Measurements from ENCODE around the gene PCDHGB4. TPM values are rescaled to one million over a fixed set of nuclear protein-coding genes. Genes with fewer than 3 reads are reported as not detected.
"Not testable (repeated sequence)": the region's sequence is repeated elsewhere in the genome, so short reads cannot be mapped to it uniquely, and the experiment has no call there.

PCDHGB4 gene
- total RNA-seq, 1 donor from 2014 or later, result 4.7 TPM

DNA sequence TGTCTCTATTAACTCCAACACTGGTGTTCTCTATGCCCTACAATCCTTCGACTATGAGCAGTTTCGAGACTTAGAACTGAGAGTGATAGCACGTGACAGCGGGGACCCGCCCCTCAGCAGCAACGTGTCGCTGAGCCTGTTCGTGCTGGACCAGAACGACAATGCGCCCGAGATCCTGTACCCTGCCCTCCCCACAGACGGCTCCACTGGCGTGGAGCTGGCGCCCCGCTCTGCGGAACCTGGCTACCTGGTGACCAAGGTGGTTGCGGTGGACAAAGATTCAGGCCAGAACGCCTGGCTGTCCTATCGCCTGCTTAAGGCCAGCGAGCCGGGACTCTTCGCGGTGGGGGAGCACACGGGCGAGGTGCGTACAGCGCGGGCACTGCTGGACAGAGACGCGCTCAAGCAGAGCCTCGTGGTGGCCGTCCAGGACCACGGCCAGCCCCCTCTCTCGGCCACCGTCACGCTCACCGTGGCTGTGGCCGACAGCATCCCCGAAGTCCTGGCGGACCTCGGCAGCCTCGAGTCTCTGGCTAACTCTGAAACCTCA lies 35.3 kb downstream of the PCDHGB4 start:
- no peak overlapping the region for H3K27ac ChIP-seq (ENCODE audit: low read depth, low read length)
- H3K9ac ChIP-seq (ENCODE audit: low read depth in 1 of 3, low read length in 3 of 3), result no peak overlapping the region
- H3K4me1 ChIP-seq (ENCODE audit: control insufficient read depth in 3 of 3, insufficient read depth in 3 of 3, low read length in 3 of 3), result peaks cover 0 to 25% (median 19%) of the 10 kb centered on the region in 3 donors
- H3K27me3 ChIP-seq (ENCODE audit: control insufficient read depth in 3 of 3, insufficient read depth in 3 of 3, low read length in 3 of 3), result peaks cover 0 to 3% (median 2%) of the 10 kb centered on the region in 3 donors
- H3K4me3 ChIP-seq (ENCODE audit: low read length in 3 of 3), result peak overlapping the region in 2 of 3 donors; percentile 24 to 41
- H3K36me3 ChIP-seq (ENCODE audit: control insufficient read depth in 3 of 3, insufficient read depth in 3 of 3, low read length in 3 of 3), result peaks cover 9 to 25% (median 11%) of the 10 kb centered on the region in 3 donors
- H3K9me3 ChIP-seq (ENCODE audit: control insufficient read depth in 3 of 3, low read length in 3 of 3), result peaks cover 39 to 55% (median 47%) of the 10 kb centered on the region in 3 donors

DNA sequence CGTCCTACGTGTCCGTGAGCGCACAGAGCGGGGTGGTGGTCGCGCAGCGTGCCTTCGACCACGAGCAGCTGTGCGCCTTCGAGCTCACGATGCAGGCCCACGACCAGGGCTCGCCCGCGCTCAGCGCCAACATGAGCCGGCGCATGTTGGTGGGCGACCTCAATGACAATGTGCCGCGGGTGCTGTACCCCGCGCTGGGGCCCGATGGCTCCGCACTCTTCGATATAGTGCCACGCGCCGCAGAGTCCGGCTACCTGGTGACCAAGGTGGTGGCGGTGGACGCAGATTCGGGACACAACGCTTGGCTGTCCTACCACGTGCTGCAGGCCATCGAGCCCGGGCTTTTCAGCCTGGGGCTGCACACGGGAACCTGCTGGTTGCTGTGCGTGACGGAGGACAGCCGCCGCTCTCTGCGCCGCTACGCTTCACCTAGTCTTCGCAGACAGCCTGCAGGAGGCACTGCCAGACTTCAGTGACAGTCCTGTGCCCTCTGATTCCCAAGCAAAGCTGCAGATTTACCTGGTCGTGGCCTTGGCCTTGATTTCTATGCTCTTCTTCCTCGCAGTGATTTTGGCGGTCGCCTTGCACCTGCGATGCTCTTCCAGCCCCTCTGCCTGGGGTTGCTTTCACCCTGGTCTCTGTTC lies 40.4 kb downstream of the PCDHGB4 start:
- H3K27me3 ChIP-seq (ENCODE audit: control insufficient read depth in 3 of 3, insufficient read depth in 3 of 3, low read length in 3 of 3), result no peaks in the 10 kb centered on the region
- peaks cover 18 to 42% (median 29%) of the 10 kb centered on the region in 3 donors for H3K9me3 ChIP-seq (ENCODE audit: control insufficient read depth in 3 of 3, low read length in 3 of 3)
- no peak overlapping the region for H3K27ac ChIP-seq (ENCODE audit: low read depth, low read length)
- H3K4me3 ChIP-seq (ENCODE audit: low read length in 3 of 3), result peak overlapping the region in 2 of 3 donors; percentile 9
- peaks cover 7 to 16% (median 13%) of the 10 kb centered on the region in 3 donors for H3K36me3 ChIP-seq (ENCODE audit: control insufficient read depth in 3 of 3, insufficient read depth in 3 of 3, low read length in 3 of 3)
- no peak overlapping the region for H3K9ac ChIP-seq (ENCODE audit: low read depth in 1 of 3, low read length in 3 of 3)
- H3K4me1 ChIP-seq (ENCODE audit: control insufficient read depth in 3 of 3, insufficient read depth in 3 of 3, low read length in 3 of 3), result peaks cover 2 to 9% (median 4%) of the 10 kb centered on the region in 3 donors

DNA sequence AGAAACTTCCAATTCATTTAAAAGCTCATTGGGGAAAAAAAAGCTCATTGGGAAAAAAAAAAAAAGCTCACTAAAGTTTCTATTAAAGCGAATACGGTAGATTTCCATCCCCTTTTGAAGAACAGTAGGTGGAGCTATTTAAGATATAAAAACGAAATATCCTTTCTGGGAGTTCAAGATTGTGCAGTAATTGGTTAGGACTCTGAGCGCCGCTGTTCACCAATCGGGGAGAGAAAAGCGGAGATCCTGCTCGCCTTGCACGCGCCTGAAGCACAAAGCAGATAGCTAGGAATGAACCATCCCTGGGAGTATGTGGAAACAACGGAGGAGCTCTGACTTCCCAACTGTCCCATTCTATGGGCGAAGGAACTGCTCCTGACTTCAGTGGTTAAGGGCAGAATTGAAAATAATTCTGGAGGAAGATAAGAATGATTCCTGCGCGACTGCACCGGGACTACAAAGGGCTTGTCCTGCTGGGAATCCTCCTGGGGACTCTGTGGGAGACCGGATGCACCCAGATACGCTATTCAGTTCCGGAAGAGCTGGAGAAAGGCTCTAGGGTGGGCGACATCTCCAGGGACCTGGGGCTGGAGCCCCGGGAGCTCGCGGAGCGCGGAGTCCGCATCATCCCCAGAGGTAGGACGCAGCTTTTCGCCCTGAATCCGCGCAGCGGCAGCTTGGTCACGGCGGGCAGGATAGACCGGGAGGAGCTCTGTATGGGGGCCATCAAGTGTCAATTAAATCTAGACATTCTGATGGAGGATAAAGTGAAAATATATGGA lies 43.0 kb downstream of the PCDHGB4 start, which contains the start of gene PCDHGA12:
Gene PCDHGA12 (plus strand): TSS at position 176 of the 782 bp plus-strand sequence. CDS start 253 bp downstream, at position 429.
- Histone ChIP-seq H3K27me3 (ENCODE audit: control insufficient read depth in 3 of 3, insufficient read depth in 3 of 3, low read length in 3 of 3) (no peaks in the 10 kb centered on the region), H3K9me3 (ENCODE audit: control insufficient read depth in 3 of 3, low read length in 3 of 3) (peaks cover 15 to 37% (median 17%) of the 10 kb centered on the region in 3 donors), H3K4me1 (ENCODE audit: control insufficient read depth in 3 of 3, insufficient read depth in 3 of 3, low read length in 3 of 3) (peaks cover 2 to 8% (median 4%) of the 10 kb centered on the region in 3 donors), H3K36me3 (ENCODE audit: control insufficient read depth in 3 of 3, insufficient read depth in 3 of 3, low read length in 3 of 3) (peaks cover 7 to 16% (median 13%) of the 10 kb centered on the region in 3 donors), H3K9ac (ENCODE audit: low read depth in 1 of 3, low read length in 3 of 3) (peak within 1 kb of the TSS in 2 of 3 donors; percentile 43 to 51), H3K4me3 (ENCODE audit: low read length in 3 of 3) (peak within 1 kb of the TSS; percentile 54 to 78 (median 70)), H3K27ac (ENCODE audit: low read depth, low read length) (no peak within 1 kb of the TSS)

- Histone ChIP-seq H3K9me3 (ENCODE audit: control insufficient read depth in 3 of 3, low read length in 3 of 3) (peaks cover 10 to 34% (median 13%) of the 10 kb centered on the region in 3 donors), H3K9ac (ENCODE audit: low read depth in 1 of 3, low read length in 3 of 3) (peak overlapping the region in 1 of 3 donors; percentile 50), H3K36me3 (ENCODE audit: control insufficient read depth in 3 of 3, insufficient read depth in 3 of 3, low read length in 3 of 3) (peaks cover 7 to 13% (median 13%) of the 10 kb centered on the region in 3 donors), H3K27me3 (ENCODE audit: control insufficient read depth in 3 of 3, insufficient read depth in 3 of 3, low read length in 3 of 3) (no peaks in the 10 kb centered on the region), H3K4me1 (ENCODE audit: control insufficient read depth in 3 of 3, insufficient read depth in 3 of 3, low read length in 3 of 3) (peaks cover 2 to 8% (median 4%) of the 10 kb centered on the region in 3 donors), H3K4me3 (ENCODE audit: low read length in 3 of 3) (peak overlapping the region; percentile 54 to 78 (median 70)), H3K27ac (ENCODE audit: low read depth, low read length) (no peak overlapping the region)
Observed at GRCh38 chr5:141431286-141431685, 43.8 kb downstream of the PCDHGB4 start.

GRCh38 chr5:141432308-141432707 lies 44.8 kb downstream of the PCDHGB4 start:
- H3K27ac ChIP-seq (ENCODE audit: low read depth, low read length); H3K9ac ChIP-seq (ENCODE audit: low read depth in 1 of 3, low read length in 3 of 3); H3K4me1 ChIP-seq (ENCODE audit: control insufficient read depth in 3 of 3, insufficient read depth in 3 of 3, low read length in 3 of 3); H3K27me3 ChIP-seq (ENCODE audit: control insufficient read depth in 3 of 3, insufficient read depth in 3 of 3, low read length in 3 of 3): not testable (repeated sequence)
- Histone ChIP-seq H3K36me3 (ENCODE audit: control insufficient read depth in 3 of 3, insufficient read depth in 3 of 3, low read length in 3 of 3) (peaks cover 7 to 13% (median 11%) of the 10 kb centered on the region in 3 donors), H3K4me3 (ENCODE audit: low read length in 3 of 3) (peak overlapping the region; percentile 29 to 78 (median 51)), H3K9me3 (ENCODE audit: control insufficient read depth in 3 of 3, low read length in 3 of 3) (peaks cover 5 to 26% (median 10%) of the 10 kb centered on the region in 3 donors)

- H3K36me3 ChIP-seq (ENCODE audit: control insufficient read depth in 3 of 3, insufficient read depth in 3 of 3, low read length in 3 of 3); H3K4me1 ChIP-seq (ENCODE audit: control insufficient read depth in 3 of 3, insufficient read depth in 3 of 3, low read length in 3 of 3); H3K9ac ChIP-seq (ENCODE audit: low read depth in 1 of 3, low read length in 3 of 3); H3K27me3 ChIP-seq (ENCODE audit: control insufficient read depth in 3 of 3, insufficient read depth in 3 of 3, low read length in 3 of 3); H3K27ac ChIP-seq (ENCODE audit: low read depth, low read length): not testable (repeated sequence)
- Histone ChIP-seq H3K9me3 (ENCODE audit: control insufficient read depth in 3 of 3, low read length in 3 of 3) (peaks cover 2 to 21% (median 6%) of the 10 kb centered on the region in 3 donors), H3K4me3 (ENCODE audit: low read length in 3 of 3) (peak overlapping the region in 1 of 3 donors; percentile 14)
Observed at GRCh38 chr5:141432726-141433125, 45.2 kb downstream of the PCDHGB4 start.

- Histone ChIP-seq H3K27ac (ENCODE audit: low read depth, low read length) (no peak overlapping the region), H3K9ac (ENCODE audit: low read depth in 1 of 3, low read length in 3 of 3) (no peak overlapping the region), H3K36me3 (ENCODE audit: control insufficient read depth in 3 of 3, insufficient read depth in 3 of 3, low read length in 3 of 3) (peaks cover 0 to 4% (median 3%) of the 10 kb centered on the region in 3 donors), H3K9me3 (ENCODE audit: control insufficient read depth in 3 of 3, low read length in 3 of 3) (peaks cover 0 to 15% (median 5%) of the 10 kb centered on the region in 3 donors), H3K27me3 (ENCODE audit: control insufficient read depth in 3 of 3, insufficient read depth in 3 of 3, low read length in 3 of 3) (no peaks in the 10 kb centered on the region), H3K4me3 (ENCODE audit: low read length in 3 of 3) (no peak overlapping the region), H3K4me1 (ENCODE audit: control insufficient read depth in 3 of 3, insufficient read depth in 3 of 3, low read length in 3 of 3) (peaks cover 2 to 8% (median 4%) of the 10 kb centered on the region in 3 donors)
Observed at GRCh38 chr5:141434006-141434405, 46.5 kb downstream of the PCDHGB4 start.

DNA sequence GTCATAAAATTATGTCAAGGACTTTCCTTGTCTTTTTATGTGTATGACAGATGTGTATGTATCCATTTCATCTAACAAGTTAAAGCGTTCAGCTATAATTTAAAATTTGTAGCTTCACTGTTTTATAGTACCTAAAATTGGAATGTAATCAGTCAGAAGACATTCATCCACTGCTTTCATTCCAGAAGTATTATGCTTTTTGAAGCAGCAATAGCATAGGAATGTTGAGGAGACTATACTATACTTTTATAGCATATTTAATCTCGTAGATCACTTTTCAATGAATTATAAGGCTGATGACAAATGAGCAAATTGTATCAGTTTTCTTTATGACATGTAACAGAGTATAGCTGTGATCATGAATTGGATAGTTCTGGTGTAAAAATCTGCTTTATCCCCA lies 49.7 kb downstream of the PCDHGB4 start:
- Histone ChIP-seq H3K27me3 (ENCODE audit: control insufficient read depth in 3 of 3, insufficient read depth in 3 of 3, low read length in 3 of 3) (no peaks in the 10 kb centered on the region), H3K9me3 (ENCODE audit: control insufficient read depth in 3 of 3, low read length in 3 of 3) (peaks cover 3 to 10% (median 3%) of the 10 kb centered on the region in 3 donors), H3K4me3 (ENCODE audit: low read length in 3 of 3) (no peak overlapping the region), H3K9ac (ENCODE audit: low read depth in 1 of 3, low read length in 3 of 3) (no peak overlapping the region), H3K36me3 (ENCODE audit: control insufficient read depth in 3 of 3, insufficient read depth in 3 of 3, low read length in 3 of 3) (peaks cover 0 to 5% (median 0%) of the 10 kb centered on the region in 3 donors), H3K4me1 (ENCODE audit: control insufficient read depth in 3 of 3, insufficient read depth in 3 of 3, low read length in 3 of 3) (peaks cover 0 to 3% (median 0%) of the 10 kb centered on the region in 3 donors), H3K27ac (ENCODE audit: low read depth, low read length) (no peak overlapping the region)

DNA sequence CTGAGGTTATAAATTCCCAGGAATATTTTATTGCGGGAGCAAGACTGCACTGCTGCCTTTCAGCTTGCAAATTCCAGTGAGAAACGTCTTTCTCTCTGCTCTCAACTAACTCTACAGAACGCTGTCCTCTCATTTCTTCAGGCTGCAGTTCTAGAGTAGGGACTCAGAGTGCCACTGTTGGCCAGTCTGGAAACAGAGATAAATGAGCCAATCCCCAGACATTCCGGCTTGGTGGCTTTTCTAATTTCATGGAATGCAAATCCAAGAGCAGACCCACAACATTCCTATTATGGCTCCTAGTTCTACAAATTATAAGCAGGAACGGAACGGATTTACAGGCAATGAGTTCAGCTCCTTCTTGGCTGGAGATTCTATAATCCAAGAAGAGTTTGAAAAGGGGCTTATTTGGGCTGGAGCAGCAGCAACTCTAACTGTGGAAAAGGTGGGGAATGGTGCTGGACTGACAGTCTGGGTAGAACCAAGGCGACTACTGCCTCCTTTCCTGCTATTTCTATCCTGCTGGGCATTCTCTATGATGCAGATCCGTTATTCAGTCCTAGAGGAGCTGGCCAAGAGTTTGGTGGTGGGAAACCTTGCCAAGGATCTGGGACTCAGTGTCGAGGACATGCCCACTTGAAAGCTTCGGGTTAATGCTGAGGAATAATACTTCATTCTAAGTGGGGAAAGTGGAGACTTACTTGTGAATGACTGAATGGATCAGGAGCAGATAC lies 52.1 kb downstream of the PCDHGB4 start:
- H3K9me3 ChIP-seq (ENCODE audit: control insufficient read depth in 3 of 3, low read length in 3 of 3), result peaks cover 3 to 10% (median 3%) of the 10 kb centered on the region in 3 donors
- peaks cover 0 to 5% (median 0%) of the 10 kb centered on the region in 3 donors for H3K36me3 ChIP-seq (ENCODE audit: control insufficient read depth in 3 of 3, insufficient read depth in 3 of 3, low read length in 3 of 3)
- H3K9ac ChIP-seq (ENCODE audit: low read depth in 1 of 3, low read length in 3 of 3), result no peak overlapping the region
- no peaks in the 10 kb centered on the region for H3K4me1 ChIP-seq (ENCODE audit: control insufficient read depth in 3 of 3, insufficient read depth in 3 of 3, low read length in 3 of 3)
- no peak overlapping the region for H3K27ac ChIP-seq (ENCODE audit: low read depth, low read length)
- H3K4me3 ChIP-seq (ENCODE audit: low read length in 3 of 3), result no peak overlapping the region
- no peaks in the 10 kb centered on the region for H3K27me3 ChIP-seq (ENCODE audit: control insufficient read depth in 3 of 3, insufficient read depth in 3 of 3, low read length in 3 of 3)
